ENCODE results near the gene LARP4B. TPM values are rescaled to one million over a fixed set of nuclear protein-coding genes. Genes with fewer than 3 reads are reported as not detected.

The LARP4B gene
- total and polyA plus RNA-seq, 2 of the 13 experiments (the other 11 are each of a cell fraction or from before 2014, with no cell fraction given): 19.5 to 30.2 TPM

- TF ChIP-seq IRF2 (CRISPR knock-in tag; IDR thresholded peaks at IDR 0.05) (peak; percentile 49; the same call in 1 of the 2 replicates), THYN1 (CRISPR knock-in tag; IDR thresholded peaks at IDR 0.05; ENCODE audit: borderline replicate concordance, low read depth) (no peak), ZNF281 (CRISPR knock-in tag; IDR thresholded peaks at IDR 0.05; ENCODE audit: borderline replicate concordance) (peak; percentile 8; the same call in 1 of the 2 replicates), FOXM1 (CRISPR knock-in tag; IDR thresholded peaks at IDR 0.05) (no peak), ZMYM4 (CRISPR knock-in tag; IDR thresholded peaks at IDR 0.05) (peak; percentile 3; the same call in 1 of the 2 replicates), ZNF777 (CRISPR knock-in tag; IDR thresholded peaks at IDR 0.05) (no peak; the same call in 1 of the 2 replicates), ZNF350 (CRISPR knock-in tag; IDR thresholded peaks at IDR 0.05; ENCODE audit: borderline replicate concordance, low read depth) (peak; percentile 66), BCL3 (CRISPR knock-in tag; IDR thresholded peaks at IDR 0.05) (no peak), SCMH1 (CRISPR knock-in tag; IDR thresholded peaks at IDR 0.05; ENCODE audit: borderline replicate concordance) (no peak), IKZF1 (IDR thresholded peaks at IDR 0.05) (no peak), RBFOX2 (IDR thresholded peaks at IDR 0.05; ENCODE audit: low read depth, low read length) (no peak), FOXP4 (CRISPR knock-in tag; IDR thresholded peaks at IDR 0.05) (peak; percentile 77), ELK4 (CRISPR knock-in tag; IDR thresholded peaks at IDR 0.05; ENCODE audit: borderline replicate concordance) (no peak), TFAP4 (IDR thresholded peaks at IDR 0.05; ENCODE audit: borderline replicate concordance, low read depth) (peak; percentile 57; the same call in 1 of the 2 replicates), MED8 (CRISPR knock-in tag; IDR thresholded peaks at IDR 0.05; ENCODE audit: insufficient replicate concordance) (no peak), GPBP1L1 (CRISPR knock-in tag; IDR thresholded peaks at IDR 0.05) (no peak), ELF1 (CRISPR knock-in tag; IDR thresholded peaks at IDR 0.05) (no peak), U2AF2 (IDR thresholded peaks at IDR 0.05; ENCODE audit: low read depth, low read length) (no peak)
These were observed 42.7 kb upstream of the LARP4B start (continued) for GRCh38 chr10:974038-974784.
